GM15510 (cell line): ENCODE results near the gene LYSMD3.

ENCODE experiments used
- POLR2A ChIP-seq: IDR thresholded peaks from 3 replicates; pipeline ENCODE4 v1.6.1; 2011; ENCODE audit warnings: borderline replicate concordance; ENCODE audit not compliant: insufficient read length; ENCODE audit errors: extremely low read depth

Gene LYSMD3

DNA sequence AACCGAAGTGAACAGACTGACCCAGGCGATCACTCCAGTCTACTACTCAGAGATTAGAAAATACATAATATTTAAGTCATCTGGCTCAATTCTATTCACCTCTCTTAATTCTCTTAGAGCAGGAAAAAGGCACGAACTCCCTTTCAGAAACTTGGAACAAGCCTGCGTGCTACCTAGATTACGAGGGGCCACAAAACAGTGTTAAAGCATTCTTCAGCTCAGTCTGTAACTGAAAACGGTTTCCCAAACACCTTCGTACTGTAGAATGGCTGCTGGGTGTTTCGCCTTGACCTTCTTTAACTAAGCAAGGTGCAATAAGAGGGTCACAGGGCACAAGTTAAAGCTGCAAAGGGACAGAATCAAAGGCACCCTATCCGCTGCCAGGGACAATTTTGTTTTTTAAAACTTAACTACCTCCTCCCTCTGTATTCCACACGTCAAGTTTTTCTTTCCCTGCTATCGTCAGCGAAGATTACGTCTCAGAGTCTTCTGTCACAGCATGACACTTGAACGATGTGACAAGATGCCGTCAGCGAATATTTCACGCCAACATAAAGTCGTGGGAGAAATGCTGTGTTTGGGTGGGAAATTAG, 687 bp downstream of the LYSMD3 start:
- no peak for TF ChIP-seq POLR2A

DNA sequence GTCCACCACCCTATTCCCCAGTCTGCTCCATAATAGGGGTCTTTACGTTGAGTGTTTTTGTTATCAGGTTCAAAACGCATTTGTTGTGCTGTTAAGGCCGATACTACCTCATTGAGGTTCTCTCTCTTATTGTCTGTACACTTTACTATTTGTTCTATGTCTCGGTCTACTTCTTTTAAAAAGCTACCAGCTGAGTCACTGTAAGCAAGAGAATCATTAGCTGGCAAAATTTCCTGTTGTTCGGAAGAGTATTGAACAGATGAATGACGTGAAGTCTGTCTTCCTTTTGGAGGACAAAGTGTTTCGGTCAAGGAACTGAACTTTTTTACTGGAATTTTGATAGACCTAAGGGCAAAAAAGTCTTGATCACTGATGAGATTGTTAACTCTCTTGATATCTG, 10.3 kb downstream of the LYSMD3 start:
- TF ChIP-seq POLR2A = no peak

DNA sequence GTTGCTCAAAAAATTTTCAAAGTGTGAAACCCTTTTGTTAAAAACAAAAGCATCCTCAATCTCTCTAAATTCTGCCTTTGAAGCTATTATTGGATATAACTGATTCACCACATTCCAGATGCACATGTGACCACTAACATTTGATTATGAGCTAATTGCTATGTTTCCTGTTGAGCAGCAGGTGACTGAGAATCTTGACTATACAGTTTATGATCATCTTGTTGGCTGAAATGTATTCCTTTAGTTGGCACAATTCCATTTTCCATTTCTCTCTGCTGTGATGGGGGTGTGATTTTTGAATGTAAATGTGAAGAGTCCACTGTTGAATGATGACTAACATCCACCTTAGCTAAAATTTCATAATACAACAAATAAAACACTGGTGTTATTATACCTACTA, 10.7 kb downstream of the LYSMD3 start:
- TF ChIP-seq POLR2A = no peak

DNA sequence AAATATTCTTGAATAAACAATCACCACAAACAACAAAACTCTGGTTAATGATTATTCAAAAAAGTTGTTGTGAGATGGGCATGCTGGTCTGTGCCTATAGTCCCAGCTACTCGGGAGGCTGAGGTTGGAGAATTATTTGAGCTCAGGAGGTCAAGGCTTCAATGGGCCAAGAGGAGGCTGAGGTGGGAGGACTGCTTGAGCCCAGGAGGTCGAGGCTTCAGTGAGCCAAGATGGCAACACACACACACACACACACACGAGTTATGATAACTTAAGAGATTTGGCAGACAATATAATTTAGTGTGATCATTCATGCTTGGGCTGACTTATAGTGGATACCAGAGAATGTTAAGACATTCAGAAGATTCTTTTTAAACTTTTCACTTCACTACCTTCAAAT, 14.9 kb downstream of the LYSMD3 start:
- TF ChIP-seq POLR2A = no peak

DNA sequence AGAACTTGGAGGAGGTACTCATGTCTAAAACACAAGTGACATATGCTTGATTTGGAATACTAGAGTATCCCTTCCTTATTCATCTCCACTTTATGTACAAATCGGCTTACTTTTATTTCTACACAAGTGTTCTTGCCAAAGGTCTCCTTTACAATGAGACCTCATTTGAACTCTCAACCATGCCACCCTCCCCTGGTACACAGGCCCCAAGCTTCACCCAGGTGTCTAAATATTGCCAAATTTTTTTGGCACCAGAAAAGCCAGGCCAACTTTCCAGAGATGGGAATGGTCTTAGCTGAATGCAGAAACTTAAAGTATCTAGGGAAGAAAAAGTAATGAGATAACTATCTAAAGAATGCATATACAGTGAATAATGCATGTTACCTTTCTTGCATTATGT, 18.9 kb downstream of the LYSMD3 start:
- TF ChIP-seq POLR2A = no peak

DNA sequence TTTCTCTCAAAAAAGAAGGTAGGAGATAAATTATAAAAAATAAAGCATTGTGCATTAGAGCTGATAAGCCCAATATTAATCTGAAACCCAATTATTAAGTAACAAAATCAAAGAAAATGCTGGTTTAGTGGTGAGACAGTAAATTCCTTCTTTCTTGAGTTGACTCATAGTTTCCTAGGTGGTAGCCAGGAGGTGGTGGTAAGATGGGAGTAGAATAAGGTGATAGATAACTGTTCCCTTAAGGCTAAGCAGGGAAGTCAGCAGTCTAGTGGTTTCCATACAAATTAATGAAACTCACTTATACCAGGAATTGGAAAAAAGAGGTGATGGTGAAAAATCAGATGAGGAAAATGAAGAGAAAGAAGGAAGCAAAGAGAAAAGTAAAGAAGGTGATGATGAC, 23.2 kb downstream of the LYSMD3 start:
- TF ChIP-seq POLR2A = no peak

DNA sequence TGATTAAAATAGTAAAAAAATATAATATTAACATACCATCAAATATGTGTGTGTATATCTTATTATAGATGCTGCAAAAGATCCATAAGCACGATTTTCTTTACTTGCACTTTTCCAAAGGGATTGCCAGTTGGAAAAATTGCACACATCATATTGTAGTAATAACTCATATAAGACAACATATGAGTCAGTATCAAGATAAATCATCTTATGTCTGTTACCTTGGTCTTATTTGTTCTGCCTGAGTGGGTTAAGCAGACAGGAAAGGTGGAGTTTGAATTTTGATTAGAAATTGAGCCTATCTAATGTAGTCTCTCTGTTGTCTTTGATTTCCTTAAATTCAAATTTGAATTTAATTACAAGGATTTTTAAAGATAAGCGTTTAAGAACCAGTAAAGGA, 24.6 kb downstream of the LYSMD3 start:
- TF ChIP-seq POLR2A = no peak

DNA sequence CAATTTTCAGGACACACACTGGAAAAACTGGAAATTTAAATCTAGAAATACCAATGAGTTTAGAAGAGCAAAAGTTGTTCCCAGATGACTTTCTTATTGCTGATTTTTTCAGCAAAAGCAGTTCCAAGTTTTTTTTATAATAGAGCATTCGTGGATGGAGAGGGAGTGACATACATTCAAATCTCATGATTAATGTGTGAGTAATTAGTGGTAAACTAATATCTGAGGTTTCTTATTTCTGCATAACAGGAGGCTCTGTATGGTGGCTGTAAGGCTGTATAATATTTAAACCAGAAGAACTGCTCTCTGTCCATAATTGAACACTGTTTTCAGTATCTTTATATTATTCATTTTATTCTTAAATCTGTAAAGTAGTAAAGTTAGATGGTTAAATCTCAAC, 25.8 kb downstream of the LYSMD3 start:
- TF ChIP-seq POLR2A = no peak

DNA sequence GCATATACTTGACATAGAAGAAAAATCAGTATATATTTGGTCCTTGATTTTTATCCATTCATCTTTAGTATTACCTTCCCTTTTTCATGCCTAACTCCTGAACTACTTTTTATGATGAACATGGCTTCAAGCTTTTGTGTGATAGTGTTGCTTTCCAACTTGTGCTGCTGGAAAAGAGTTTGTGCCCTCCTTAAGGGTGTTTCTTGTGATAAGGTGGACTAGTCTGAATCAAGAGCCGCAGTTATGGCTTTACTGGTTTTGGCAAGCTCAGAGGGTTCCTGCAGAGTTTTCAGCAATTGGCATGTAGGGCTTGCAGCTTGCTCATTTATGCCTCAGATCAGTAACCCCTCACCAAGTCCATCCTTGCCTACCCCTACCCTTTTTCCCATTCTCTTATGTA, 34.2 kb downstream of the LYSMD3 start:
- no peak for TF ChIP-seq POLR2A

DNA sequence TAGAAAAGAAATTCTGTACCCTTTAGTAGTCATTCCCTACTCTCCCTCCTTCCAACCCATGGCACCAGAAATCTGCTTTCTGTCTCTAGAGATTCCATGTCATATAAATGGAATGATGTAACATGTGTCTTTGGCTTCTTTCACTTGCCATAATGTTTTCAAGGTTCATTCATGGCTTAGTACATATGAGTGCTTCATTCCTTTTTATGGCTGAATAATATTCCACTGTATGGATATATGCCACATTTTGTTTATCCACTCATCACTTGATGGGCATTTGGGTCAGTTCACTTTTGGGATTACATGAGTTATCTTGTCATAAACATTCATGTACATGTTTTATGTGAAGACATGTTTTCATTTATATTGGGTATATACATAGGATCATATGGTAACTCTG, 35.3 kb downstream of the LYSMD3 start:
- no peak for TF ChIP-seq POLR2A

DNA sequence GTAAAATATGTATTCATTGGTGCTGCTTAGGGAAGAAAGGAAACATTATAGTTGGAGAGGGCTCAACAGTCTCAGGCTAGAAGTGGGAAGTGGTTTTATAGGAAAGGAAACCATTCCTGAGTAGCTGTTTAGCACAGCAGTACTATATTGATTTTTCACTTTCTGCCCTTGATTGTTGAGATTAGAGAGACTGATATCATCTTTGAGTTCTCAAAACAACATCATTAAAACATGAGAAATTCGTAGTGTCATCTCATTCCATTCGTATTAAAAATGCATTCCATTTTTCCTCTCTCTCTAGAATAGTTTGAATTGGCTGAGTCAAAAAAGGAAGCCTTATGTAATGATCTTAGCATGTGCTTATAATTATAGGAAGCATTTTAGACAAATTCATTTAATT, 40.6 kb downstream of the LYSMD3 start:
- no peak for TF ChIP-seq POLR2A

DNA sequence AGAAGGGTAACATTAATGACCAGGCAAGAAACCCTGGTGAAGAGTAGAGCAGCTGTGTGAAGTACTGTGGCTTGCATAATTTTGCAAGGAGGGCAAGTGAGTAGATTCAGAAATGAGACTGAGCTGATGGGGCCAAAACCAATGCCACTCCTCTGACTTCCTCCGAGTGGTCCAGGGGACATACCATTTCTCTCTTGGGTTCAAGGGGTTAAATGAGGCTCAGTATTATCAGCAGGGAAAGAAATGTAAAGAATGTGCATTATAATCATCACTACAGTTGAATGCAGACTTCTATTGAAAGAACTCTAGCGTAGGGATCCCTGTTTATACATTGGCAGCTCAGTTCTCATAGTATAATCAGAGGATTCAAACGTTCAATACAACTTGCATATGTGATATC, 44.8 kb downstream of the LYSMD3 start:
- TF ChIP-seq POLR2A = no peak

DNA sequence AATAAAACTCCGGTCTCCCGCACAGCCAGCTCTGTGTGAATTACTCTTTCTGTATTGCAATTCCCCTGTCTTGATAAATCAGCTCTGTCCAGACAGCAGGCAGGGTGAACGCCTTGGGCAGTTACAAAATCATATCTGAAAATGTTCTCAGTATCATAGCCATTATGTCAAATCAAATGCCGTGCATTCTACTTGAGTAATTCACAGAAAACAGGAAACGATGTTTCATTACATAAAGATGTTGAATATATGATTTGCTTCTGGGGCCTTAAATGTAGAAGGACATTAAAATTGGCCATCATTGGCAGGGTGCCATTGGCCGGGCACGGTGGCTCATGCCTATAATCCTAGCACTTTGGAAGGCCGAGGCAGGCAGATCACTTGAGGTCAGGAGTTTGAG, 46.2 kb downstream of the LYSMD3 start:
- TF ChIP-seq POLR2A = no peak

DNA sequence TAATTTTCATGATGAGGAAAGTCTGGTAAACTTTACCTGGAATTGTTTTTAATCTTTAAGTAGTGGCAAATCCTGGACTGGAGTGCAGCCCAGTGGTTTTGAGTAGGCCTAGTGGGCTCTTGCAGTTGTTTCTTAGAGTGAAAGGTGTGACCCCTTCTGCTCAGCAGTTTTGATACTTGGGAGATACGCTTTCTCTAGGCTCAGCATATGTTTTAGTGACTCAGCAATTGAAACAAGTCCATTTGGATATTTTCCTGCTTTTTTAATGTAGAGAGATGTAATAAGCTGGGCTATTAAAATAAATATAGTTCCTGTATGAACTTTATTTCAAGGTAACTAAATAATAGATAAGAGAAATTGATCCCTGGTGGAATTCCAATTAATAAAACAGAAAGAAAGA, 48.7 kb downstream of the LYSMD3 start:
- no peak for TF ChIP-seq POLR2A

DNA sequence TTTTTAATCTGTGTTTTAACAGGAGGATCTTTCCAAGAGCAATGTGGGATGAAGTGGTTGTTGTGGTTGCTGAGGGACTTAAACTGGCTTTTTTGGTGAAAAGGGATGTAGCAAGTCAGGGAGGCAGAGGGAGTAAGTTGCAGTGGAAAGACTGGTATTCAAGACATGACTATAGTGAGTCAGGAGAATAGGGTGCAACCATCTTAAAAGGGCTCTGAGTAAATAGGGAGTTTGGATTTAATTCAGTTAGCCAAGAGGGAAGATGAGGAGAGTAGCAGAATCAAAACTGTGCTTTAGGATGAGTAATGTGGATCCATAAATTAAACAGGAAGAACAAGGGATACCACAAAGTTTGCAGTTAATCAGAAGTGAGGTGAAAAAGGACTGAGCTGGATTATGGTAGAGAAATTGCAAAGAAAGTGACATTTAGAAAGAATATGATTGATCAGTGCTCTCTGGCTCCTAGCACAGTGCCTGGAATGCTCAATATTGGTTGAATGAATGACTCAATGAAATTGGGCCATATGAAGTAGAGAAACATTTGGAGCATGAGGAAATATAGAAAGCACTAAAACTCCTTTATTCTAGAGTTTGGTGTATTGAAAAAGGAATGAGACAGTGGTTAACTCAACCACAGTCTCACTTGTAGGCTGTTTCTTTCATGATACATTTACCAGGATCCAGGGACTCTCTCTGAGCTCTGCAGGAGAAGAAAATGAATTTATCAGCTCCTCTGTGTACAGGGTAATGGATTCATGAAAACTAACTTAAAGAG, 49.6 kb downstream of the LYSMD3 start:
- no peak for TF ChIP-seq POLR2A

DNA sequence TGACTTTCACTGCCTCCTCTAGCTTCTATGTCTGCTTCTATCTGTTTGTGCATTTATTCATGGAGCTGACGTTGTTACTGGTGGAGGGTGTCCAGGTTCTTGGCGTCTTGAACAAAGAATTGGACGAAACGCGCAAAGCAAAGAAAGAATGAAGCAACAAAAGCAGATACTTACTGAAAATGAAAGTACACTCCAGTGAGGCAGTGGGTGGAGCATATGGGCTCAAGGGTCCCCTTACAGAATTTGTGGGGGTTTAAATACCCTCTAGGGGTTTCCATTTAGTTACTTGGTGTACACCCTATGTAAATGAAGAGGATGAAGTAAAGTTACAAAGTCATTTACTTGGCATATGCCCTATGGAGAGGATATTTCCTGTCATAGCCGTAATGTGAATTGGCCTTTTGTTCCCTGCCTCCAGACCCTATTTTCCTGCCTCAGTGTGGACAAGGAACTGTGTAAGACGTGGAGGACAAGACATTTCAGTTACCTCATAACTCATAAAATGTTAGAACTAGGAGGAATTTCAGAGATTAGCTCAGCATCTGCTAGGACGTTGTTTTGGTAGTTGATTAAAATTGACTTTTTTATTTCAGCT, 51.7 kb downstream of the LYSMD3 start:
- TF ChIP-seq POLR2A = no peak
